GM11168 (cell line): ENCODE data around the gene CHFR.
"Not testable (repeated sequence)": the region's sequence is repeated elsewhere in the genome, so short reads cannot be mapped to it uniquely, and the experiment has no call there.

ENCODE experiments used
- in situ Hi-C: fragments of 300-500 bp; cut with MboI; formaldehyde crosslinking; loops from one replicate; pipeline ENCODE4 v1.12.0; 2022; ENCODE audit warnings: low sequenced_read_pairs; ENCODE audit not compliant: unreplicated experiment

Gene CHFR

DNA sequence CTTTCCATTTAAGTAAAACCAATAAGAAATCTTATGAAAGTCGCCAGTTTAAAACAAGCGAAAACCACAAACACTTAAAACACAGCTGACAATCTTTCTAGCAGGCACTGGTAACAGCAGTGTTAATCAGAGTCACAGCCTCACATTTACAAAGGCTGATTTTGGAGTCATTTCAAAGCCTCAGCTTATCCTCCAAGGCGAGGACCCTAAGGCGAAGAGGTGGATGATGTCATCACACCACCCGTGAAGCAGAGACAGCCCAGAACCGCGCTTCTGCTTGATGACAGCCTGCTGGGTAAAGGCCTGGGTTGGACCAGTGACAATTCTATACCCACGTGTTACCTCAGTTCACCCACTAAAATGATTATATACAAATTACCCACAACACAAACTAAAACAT, 68.8 kb downstream of the CHFR start:
- in situ Hi-C loops, result no loop called here

GRCh38 chr12:132814232-132814631, 73.2 kb downstream of the CHFR start:
- in situ Hi-C loops, result no loop called here

GRCh38 chr12:132813443-132813842, 74.0 kb downstream of the CHFR start:
- in situ Hi-C loops, result no loop called here

GRCh38 chr12:132812631-132813305, 74.6 kb downstream of the CHFR start:
- in situ Hi-C loops, result no loop called here

GRCh38 chr12:132809391-132809790, 78.0 kb downstream of the CHFR start:
- in situ Hi-C loops, result not testable (repeated sequence)

DNA sequence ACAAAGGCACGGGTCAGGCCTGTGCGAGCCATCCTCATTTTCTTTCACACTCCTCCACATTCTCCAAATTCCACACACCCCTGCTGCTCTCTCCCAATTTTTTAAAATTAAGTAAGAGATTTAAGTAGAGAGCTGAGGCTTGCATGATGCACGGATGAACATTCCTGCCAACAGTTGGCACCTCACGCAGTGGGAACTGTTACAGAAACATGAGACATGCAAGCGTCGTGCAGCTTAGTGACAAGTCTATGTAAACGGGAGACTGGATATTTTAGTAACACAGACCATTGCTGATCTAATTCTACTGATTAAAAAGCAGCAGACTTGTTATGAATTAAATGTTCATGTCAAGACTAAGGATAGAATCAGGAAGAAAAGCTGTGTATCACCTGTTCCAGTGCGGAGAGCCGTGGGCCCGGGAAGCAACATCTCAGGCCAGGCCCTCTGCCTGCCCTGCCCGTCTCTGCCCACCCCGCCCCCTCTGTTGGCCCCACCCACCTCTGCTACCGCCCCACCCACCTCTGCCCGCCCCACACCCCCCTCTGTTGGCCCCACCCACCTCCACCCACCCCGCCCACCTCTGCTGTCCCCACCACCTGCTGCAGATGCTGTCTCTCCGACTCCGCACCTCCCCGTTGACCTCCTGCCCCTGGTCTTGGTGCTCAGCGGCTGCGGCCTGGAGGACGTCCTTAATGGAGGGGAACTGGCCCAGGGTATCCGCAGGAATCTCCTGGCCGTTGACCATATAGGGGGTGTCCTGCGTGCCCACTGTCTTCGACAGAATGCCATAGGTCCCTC, 79.9 kb downstream of the CHFR start:
- in situ Hi-C loops, result no loop called here

GRCh38 chr12:132806857-132807256, 80.5 kb downstream of the CHFR start:
- in situ Hi-C loops, result no loop called here

DNA sequence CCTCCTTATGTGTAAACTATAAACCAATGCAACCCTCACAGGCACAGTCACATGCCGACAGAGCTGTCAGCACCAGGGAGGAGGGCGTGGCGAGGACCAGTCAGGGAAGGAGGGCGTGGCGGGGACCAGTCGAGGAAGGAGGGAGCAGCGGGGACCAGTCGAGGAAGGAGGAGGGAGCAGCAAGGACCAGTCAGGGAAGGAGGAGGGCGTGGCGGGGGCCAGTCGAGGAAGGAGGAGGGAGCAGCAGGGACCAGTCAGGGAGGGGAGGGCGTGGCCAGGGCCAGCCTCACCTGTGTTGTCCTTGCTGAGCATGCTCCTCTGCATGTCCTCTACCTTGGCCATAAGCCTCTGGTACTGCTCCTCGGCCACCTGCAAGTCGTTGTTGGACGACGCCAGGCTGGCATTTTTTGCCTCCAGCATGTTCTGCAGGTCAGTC, 83.0 kb downstream of the CHFR start:
- in situ Hi-C loops, result no loop called here

DNA sequence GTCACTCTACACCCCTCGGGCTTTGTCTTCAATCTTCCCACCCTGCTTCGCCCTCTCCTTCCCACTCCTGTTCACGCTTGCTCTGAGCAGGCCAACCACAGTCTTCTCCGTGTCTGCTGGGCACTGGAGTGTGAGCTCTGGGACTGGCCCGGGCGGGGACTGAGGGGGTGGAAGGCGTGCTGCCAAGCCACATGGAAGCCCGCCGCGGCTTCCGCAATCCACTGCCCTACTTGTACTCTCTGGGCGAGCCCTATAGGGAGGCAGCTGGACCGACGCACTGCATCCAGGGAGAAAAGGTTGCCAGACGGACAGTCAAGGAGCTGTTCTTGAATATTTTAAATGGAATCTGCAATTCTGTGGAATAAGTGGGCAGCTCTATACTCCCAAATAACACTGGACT, 83.5 kb downstream of the CHFR start:
- in situ Hi-C loops, result no loop called here

DNA sequence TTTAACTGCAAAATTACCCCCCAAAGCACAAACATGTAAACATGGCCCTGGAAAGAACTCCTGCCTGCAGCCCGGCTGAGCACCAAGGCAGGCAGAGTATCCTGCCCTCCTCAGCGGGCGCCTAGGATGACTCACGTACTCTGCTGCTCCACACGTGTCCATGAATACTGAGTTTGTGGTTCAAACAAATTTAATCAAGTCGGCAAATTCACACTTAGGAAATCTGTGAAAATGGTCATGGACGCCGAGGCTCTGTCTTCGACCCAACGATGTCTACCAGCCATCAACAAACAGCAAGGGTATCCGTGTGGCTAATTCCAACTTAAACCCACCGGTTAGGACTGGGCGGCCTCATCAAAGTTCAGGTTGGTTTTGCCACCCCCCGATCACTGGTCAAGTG, 84.3 kb downstream of the CHFR start:
- in situ Hi-C loops, result no loop called here

GRCh38 chr12:132801741-132802140, 85.7 kb downstream of the CHFR start:
- in situ Hi-C loops, result no loop called here

DNA sequence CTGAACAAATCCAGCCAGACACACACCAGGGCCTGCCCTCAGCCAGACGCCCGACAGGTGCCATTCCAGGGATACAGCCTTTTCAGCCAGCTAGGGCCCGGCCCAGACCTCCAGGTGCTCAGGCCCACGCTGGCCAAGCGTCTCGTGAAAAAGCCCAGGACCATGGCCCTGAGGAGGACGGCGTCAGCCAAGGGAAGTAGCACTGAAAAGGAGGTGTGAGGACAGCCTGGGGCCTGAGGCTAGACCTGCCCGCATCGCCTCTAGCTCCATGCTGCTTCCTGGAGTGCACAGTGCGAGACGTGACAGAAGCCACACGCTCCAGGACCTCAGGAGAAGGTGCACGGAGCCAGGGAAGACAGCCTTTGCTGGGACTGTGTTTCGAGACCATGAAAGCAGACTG, 88.6 kb downstream of the CHFR start:
- in situ Hi-C loops, result no loop called here

DNA sequence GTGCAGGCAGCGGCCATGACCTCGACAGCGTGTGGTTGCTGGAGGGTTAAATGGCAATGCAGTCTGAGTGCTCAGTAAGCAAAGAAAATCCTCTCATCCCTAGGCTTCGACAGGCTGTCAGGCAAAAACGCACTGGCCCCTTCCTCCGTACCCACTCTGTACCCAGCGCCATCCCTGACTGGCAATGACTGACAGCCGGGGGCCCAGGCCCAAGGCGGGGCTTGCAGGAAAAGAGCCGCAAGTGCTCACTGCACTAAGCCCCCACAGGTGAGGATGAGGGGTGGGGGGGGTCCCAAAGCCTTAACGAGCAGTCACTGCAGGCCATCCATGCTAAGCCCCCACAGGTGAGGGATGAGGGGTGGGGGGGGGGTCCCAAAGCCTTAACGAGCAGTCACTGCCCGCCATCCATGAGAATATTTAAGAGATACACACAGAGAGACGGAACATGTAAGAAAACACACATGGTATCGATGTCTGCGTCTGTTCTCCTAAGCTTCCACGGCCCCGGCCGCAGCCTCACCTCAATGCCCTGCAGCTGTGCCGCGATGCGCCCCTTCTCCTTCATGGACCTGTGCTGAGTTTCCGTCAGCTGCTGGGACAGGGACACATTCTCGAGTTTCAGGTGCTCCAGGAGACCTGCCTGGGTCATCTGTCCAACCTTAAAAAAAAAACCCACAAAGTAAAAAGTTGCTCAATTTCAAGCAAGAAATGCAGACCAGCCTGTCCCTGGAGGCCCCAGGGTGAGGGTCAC, 89.4 kb downstream of the CHFR start:
- in situ Hi-C loops, result no loop called here

DNA sequence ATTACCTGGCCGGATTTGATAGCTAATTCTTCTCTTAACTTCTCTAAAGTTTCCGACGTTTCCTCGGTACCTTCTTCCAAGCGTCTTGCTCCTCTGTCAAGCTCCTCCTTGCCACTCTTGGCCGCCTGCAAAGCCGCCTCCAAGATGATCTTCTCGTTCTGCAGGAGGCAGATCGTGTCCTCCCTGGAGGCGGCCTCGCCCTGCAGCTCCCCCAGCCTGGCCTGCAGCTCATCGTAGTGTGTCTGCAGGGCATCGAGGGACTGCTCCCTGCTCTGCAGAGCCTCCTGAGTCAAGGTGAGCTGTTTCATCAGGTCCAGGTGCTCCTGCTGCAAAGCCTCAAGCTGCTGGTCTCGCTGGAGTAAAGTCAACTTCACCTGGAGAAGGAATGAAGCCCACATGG, 91.6 kb downstream of the CHFR start:
- in situ Hi-C loops, result no loop called here

DNA sequence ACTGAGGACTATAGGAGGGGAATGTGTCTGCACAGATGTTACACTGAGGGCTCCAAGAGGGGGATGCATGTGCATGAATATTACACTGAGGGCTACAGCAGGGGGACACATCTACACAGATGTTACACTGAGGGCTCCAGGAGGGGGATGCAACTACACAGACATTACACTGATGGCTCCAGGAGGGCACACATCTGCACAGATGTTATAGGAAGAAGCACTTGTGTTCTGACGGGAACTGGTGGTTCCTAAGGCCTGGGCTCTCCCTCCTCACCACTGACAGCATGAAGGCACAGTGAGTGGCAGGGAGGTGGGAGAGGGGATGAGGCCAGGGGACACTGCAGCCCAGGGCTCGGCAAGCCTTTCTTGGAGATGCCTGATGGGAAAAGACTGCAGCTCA, 95.5 kb downstream of the CHFR start:
- in situ Hi-C loops, result not testable (repeated sequence)

DNA sequence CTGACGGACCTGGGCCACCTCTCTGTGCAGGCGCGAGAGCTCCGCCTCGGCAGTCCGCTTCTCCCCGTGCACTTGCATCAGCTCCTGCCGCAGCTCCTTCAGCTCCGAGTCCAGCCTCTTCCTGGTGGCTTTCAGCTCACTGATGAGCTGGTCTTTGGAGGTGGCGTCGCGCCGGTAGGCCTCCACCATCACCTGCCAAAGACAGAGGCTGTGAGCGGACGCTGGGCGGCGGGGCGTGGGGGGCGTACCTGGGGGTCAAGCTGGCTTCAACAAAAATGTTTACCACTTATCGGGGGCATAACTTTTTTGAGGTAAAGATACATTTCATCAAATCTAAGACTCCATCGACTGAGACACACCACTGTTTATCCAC, 98.3 kb downstream of the CHFR start:
- in situ Hi-C loops, result no loop called here

DNA sequence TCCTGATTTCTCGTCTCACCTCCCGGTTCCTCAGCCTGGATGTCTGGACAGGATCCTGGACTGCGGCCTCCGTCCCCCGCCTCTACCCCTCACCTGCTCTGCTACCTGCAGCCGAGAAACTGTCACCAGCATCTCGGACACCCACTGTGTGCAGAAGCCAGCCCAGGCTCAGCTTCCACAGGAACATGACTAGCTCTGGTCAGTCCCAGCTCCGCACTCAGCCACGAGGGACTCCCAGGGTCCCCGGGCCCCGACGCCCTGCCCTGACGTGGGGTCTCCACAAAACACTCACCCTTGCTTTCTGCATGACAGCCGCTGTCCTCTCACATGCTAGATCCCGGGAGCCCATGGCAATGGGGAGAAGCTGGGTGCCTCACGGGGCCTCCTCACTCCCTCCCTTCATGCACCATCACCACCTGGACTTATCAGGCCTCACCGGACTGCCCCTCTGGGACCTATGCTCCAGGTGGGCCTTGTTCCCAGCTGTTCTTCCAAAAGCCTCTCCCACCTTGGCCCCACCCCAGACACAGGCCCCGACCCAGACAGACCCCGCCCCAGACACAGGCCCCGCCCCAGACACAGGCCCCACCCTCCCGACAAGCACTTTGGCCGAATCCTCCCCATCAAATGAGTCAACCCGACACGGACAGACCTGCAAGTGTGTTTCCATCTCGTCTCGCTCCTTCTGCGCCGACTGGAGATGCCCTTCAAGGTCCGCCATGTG, 98.9 kb downstream of the CHFR start:
- in situ Hi-C loops, result no loop called here

- in situ Hi-C loops, result no loop called here
Observed at GRCh38 chr12:132787877-132788276, 99.5 kb downstream of the CHFR start.

DNA sequence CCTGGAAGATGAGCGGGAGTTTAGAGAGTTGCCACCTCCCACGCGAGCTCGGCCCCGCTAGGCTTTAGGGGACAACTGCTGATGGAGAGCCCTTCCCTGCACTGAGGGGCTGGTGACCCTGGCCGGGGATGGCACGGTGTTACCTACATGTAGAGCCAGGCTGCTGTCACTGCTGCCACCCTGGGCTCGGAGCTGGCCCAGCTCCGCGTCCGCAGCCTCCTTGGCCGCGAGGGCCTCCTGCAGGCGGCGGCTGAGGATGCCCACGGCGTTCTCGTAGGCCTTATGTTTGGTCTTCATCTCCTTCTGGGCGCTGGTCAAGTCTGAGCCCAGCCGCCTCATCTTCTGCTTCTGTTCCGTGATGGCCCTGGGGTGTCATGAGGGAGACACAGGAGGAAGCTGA, 101.2 kb downstream of the CHFR start:
- in situ Hi-C loops, result no loop called here

DNA sequence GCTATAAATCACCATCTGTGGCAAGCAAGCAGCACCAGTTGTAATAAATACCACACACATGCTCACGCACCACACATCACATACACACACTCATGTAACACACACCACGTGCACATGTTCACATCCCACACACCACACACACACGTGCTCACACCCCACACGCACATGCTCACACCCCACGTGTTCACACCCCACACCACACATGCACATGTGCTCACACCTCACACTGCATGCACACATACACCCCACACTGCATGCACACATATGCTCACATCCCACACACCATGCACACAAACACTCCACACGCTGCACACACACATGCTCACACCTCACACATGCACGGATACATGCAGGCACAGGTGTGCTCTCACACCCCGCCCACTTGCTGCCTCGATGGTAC, 102.8 kb downstream of the CHFR start:
- in situ Hi-C loops, result no loop called here
